Prostate gland (tissue), 2 donors: ENCODE measurements around the gene GGNBP2. TPM values are rescaled to one million over a fixed set of nuclear protein-coding genes. Genes with fewer than 3 reads are reported as not detected.

Experiments
- DNase-seq: peaks from one replicate; pipeline ENCODE4 v3.0.0-alpha.2; 2019; ENCODE audit warnings: low spot score
- H3K27ac ChIP-seq, 2 donors: fragments of 200-600 bp; sonication (generic); 2 replicates each; pipeline ENCODE4 v1.5.1; 2017 to 2019
- H3K27me3 ChIP-seq: fragments of 200-600 bp; sonication (generic); replicated peaks from 2 replicates; pipeline ENCODE4 v1.5.1; 2019; ENCODE audit not compliant: insufficient read depth
- H3K36me3 ChIP-seq, 2 donors: fragments of 200-600 bp; sonication (generic); 1 replicate in 1 of 2; 2 replicates in 1 of 2; pipeline versions ENCODE4 v1.5.1 to v1.8.1; 2017 to 2019
- H3K4me1 ChIP-seq: fragments of 200-600 bp; sonication (generic); replicated peaks from 2 replicates; pipeline ENCODE4 v1.5.1; 2019
- H3K4me3 ChIP-seq, 2 donors: fragments of 200-600 bp; sonication (generic); 2 replicates each; pipeline ENCODE4 v1.5.1; 2017 to 2019
- H3K9me3 ChIP-seq: fragments of 200-600 bp; sonication (generic); 2 replicates; pipeline ENCODE4 v1.5.1; 2017
- POLR2A ChIP-seq: fragments of 450-650 bp; IDR thresholded peaks from one replicate; pipeline ENCODE4 v1.6.1; 2016; ENCODE audit warnings: antibody characterized with exemption, mild to moderate bottlenecking
- POLR2AphosphoS5 ChIP-seq: sonication (generic); formaldehyde crosslinking; IDR thresholded peaks from one replicate; pipeline ENCODE4 v1.6.1; 2017; ENCODE audit warnings: antibody characterized with exemption
- whole genome bisulfite sequencing: methylation state at CpG from one replicate; pipeline ENCODE4 v1.1.5; 2018; 5-methylcytosine and 5-hydroxymethylcytosine counted together
- intact Hi-C: fragments of 100-400 bp; cut with DNase I; formaldehyde crosslinking; loops from one replicate; pipeline ENCODE4 v1.14.2; 2022
- total RNA-seq, 2 donors: library from RNA; depleted of rRNA; stranded (reverse); fragments of >200 nt; gene quantifications; one replicate each; pipeline ENCODE4 v1.1.0, GENCODE V29; 2016
- TF ChIP-seq, protein P1 (sequence below), 4 experiments: fragments of 200-600 bp in 2 of 4; fragments of 450-650 bp in 2 of 4; sonication (generic) in 2 of 4; IDR thresholded peaks; 1 replicate in 3 of 4; 2 replicates in 1 of 4; pipeline ENCODE4 v1.5.1; 2016 to 2019; ENCODE audit warnings: antibody characterized with exemption in 4 of 4, mild to moderate bottlenecking in 2 of 4, moderate library complexity in 2 of 4

The GGNBP2 gene
- total RNA-seq, 2 donors from 2014 or later = 34.8 to 71.7 TPM

DNA sequence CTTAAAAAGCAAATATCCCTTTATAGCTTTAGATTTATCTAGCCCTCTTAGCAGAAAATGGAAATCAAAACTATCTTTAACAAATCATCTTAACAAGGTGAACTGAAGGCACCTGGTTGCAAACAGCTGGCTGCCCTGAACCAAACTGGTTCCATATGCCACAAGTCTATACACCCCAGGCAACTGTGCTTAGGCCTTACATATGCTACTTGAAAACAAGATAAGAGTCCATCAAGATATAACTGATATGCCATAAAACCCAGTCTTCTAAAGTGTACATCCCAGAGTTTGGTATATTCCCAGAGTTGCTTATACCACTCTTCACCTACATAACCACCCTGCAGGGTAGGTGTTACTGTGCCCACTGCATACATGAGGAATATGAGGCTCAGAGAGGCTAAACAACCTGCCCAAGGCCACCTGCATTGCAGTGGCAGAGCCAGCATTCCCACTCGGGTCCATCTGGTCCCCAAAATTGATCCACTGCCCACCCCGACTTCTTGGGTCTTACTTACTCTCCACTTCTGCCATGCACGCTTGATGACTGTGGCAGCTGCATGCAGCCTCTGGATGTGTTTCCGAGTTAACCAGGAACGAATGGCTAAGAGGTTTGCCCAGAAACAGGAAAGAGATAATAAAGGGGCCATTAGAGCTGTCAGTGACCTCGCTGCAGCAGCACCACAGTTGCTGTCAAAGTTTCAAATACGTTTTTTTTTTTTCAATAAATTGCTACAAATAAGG is 46.0 kb upstream of the GGNBP2 start:
- TF ChIP-seq, protein P1, sequence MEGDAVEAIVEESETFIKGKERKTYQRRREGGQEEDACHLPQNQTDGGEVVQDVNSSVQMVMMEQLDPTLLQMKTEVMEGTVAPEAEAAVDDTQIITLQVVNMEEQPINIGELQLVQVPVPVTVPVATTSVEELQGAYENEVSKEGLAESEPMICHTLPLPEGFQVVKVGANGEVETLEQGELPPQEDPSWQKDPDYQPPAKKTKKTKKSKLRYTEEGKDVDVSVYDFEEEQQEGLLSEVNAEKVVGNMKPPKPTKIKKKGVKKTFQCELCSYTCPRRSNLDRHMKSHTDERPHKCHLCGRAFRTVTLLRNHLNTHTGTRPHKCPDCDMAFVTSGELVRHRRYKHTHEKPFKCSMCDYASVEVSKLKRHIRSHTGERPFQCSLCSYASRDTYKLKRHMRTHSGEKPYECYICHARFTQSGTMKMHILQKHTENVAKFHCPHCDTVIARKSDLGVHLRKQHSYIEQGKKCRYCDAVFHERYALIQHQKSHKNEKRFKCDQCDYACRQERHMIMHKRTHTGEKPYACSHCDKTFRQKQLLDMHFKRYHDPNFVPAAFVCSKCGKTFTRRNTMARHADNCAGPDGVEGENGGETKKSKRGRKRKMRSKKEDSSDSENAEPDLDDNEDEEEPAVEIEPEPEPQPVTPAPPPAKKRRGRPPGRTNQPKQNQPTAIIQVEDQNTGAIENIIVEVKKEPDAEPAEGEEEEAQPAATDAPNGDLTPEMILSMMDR (IDR thresholded peaks at IDR 0.05) = no peak
- TF ChIP-seq POLR2AphosphoS5 (no peak), POLR2A (no peak)
- Histone ChIP-seq H3K27me3 (no peaks in the 10 kb centered on the region), H3K4me1 (no peaks in the 10 kb centered on the region), H3K4me3 (no peak overlapping the region), H3K36me3 (peaks cover 6 to 11% of the 10 kb centered on the region in 2 donors), H3K9me3 (no peaks in the 10 kb centered on the region), H3K27ac (no peak overlapping the region)
- 76% methylated on average over 7 of the region's 7 CpGs for WGBS
- intact Hi-C loops = no loop called here
- no peak for DNase-seq

DNA sequence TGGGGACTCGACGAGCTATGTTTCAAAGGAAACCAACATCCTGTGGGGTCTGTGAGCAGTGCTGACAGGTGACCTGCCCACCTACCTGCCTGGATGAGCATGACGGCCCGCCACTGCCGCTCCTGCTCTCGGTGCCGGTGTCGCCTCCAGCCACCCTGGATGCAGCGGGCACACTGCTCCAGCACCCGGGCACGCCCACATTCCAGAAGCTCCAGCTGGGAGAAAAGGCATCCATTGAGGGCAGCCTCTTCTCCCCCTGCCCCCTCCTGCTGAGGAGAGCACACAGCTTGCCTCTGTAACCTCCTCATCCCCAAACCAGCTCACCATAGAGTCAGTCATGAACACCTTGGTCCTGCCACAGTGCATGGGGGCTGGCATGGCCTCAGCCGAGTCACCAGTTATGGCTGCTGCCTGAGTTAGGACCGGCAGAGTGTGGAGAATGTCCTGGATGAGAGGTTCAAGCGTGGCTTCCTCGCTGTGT is 43.9 kb upstream of the GGNBP2 start:
- DNase-seq = no peak
- H3K4me1 ChIP-seq = no peaks in the 10 kb centered on the region
- no peak overlapping the region for H3K4me3 ChIP-seq
- H3K27ac ChIP-seq = no peak overlapping the region
- no peaks in the 10 kb centered on the region for H3K27me3 ChIP-seq
- H3K9me3 ChIP-seq = no peaks in the 10 kb centered on the region
- 77% methylated on average over 15 of the region's 15 CpGs for WGBS
- TF ChIP-seq, protein P1 (IDR thresholded peaks at IDR 0.05) = no peak
- TF ChIP-seq POLR2AphosphoS5 = no peak
- no peak for TF ChIP-seq POLR2A
- peaks cover 4 to 6% of the 10 kb centered on the region in 2 donors for H3K36me3 ChIP-seq
- intact Hi-C loops = no loop called here

DNA sequence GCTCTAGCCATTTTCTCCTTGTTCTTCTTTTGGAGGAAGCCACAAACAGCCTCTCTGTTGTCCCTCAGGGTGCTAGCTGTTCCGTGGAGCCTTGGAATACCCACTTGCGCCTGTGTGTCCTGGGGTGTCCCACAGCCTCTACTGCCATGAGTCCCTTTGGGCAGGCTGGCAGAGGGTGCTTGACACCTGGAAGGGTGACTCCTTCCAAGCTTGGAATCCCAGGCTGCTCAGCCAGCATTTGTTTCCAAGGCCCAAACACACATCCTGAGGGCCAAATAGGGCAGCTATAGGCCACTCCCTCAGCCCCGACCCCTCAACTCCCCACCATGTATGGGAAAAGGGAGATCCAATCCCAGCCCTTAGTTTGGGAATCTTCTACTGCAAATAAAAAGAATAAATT is 43.4 kb upstream of the GGNBP2 start:
- Histone ChIP-seq H3K4me3 (no peak overlapping the region), H3K36me3 (peaks cover 2 to 4% of the 10 kb centered on the region in 2 donors), H3K9me3 (no peaks in the 10 kb centered on the region), H3K4me1 (no peaks in the 10 kb centered on the region), H3K27ac (no peak overlapping the region), H3K27me3 (no peaks in the 10 kb centered on the region)
- TF ChIP-seq POLR2AphosphoS5 (no peak), POLR2A (no peak)
- TF ChIP-seq, protein P1 (IDR thresholded peaks at IDR 0.05) = no peak
- intact Hi-C loops = no loop called here
- 100% methylated on average over 3 of the region's 3 CpGs for WGBS
- DNase-seq = no peak

DNA sequence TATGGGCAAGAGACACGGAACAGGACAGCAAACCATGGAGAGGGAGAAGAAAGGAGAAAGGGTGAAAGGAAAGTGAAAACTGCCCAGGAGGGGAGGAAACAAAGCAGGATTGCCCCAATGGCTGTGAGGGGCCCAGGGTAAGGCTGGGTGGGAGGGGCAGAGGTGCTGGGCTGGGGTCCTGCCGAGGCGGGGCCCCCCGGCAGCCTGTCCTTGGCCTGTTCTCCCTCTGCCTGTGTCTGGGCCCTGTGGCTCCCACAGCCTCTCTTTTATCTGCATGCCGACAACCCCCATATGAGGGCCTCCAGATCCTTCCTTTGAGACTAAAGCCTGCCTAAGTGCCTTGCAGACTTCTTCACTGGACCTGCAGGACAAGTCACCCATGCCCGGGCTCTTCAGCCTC is 42.8 kb upstream of the GGNBP2 start:
- H3K4me1 ChIP-seq = no peaks in the 10 kb centered on the region
- no peak for TF ChIP-seq POLR2AphosphoS5
- TF ChIP-seq, protein P1 (IDR thresholded peaks at IDR 0.05) = no peak
- no peak for TF ChIP-seq POLR2A
- 94% methylated on average over 6 of the region's 6 CpGs for WGBS
- H3K9me3 ChIP-seq = no peaks in the 10 kb centered on the region
- H3K27me3 ChIP-seq = no peaks in the 10 kb centered on the region
- H3K27ac ChIP-seq = no peak overlapping the region
- H3K36me3 ChIP-seq = peaks cover 0 to 4% of the 10 kb centered on the region in 2 donors
- intact Hi-C loops = no loop called here
- no peak overlapping the region for H3K4me3 ChIP-seq
- no peak for DNase-seq
